ENCODE results near the gene FOSL1. TPM values are rescaled to one million over a fixed set of nuclear protein-coding genes. Genes with fewer than 3 reads are reported as not detected.

Gene FOSL1
- total RNA-seq, 4 donors from 2014 or later: 3.2 to 47.2 (median 8.7) TPM; not detected in 1

GRCh38 chr11:65870307-65870658 lies 29.9 kb downstream of the FOSL1 start:
- Histone ChIP-seq H3K9me3 (no peaks in the 10 kb centered on the region), H3K27ac (replicated peaks in 1 of 4) (peak overlapping the region; percentile 92 to 99 (median 96)), H3K4me1 (peaks cover 26 to 68% (median 55%) of the 10 kb centered on the region in 4 donors), H3K36me3 (peaks cover 11 to 59% (median 49%) of the 10 kb centered on the region in 4 donors), H3K4me3 (no peak overlapping the region), H3K27me3 (no peaks in the 10 kb centered on the region)
- no CpG with 5 or more reads among the region's 11 CpGs for WGBS
- no peak for TF ChIP-seq EP300 (IDR thresholded peaks at IDR 0.05)
- no peak for TF ChIP-seq POLR2AphosphoS5 (IDR thresholded peaks at IDR 0.05)
- no peak for TF ChIP-seq POLR2A (IDR thresholded peaks at IDR 0.05; ENCODE audit: low read depth)
- no peak for TF ChIP-seq CTCF (IDR thresholded peaks at IDR 0.05)
- intact Hi-C loops (cut with DNase I): no loop called here
- DNase-seq (ENCODE audit: extremely low spot score): no peak

- peaks cover 16 to 64% (median 54%) of the 10 kb centered on the region in 4 donors for H3K36me3 ChIP-seq
- no peak for DNase-seq (ENCODE audit: extremely low spot score)
- H3K9me3 ChIP-seq: no peaks in the 10 kb centered on the region
- no peak overlapping the region for H3K4me3 ChIP-seq
- intact Hi-C loops (cut with DNase I): no loop called here
- TF ChIP-seq EP300 (IDR thresholded peaks at IDR 0.05) (no peak), POLR2AphosphoS5 (IDR thresholded peaks at IDR 0.05) (peak in 1 of 2 donors; percentile 20)
- H3K27ac ChIP-seq (replicated peaks in 1 of 4): peak overlapping the region; percentile 92 to 99 (median 96)
- 83% methylated on average over 13 of the region's 24 CpGs for WGBS
- peaks cover 26 to 73% (median 55%) of the 10 kb centered on the region in 4 donors for H3K4me1 ChIP-seq
- no peaks in the 10 kb centered on the region for H3K27me3 ChIP-seq
Observed at GRCh38 chr11:65869643-65870306, 30.4 kb downstream of the FOSL1 start.

- peak overlapping the region in 1 of 4 donors; percentile 47 for H3K27ac ChIP-seq (replicated peaks in 1 of 4)
- WGBS: 94% methylated on average over 2 of the region's 3 CpGs
- TF ChIP-seq CTCF (IDR thresholded peaks at IDR 0.05) (no peak), POLR2AphosphoS5 (IDR thresholded peaks at IDR 0.05) (no peak), EP300 (IDR thresholded peaks at IDR 0.05) (no peak), POLR2A (IDR thresholded peaks at IDR 0.05; ENCODE audit: low read depth) (no peak)
- H3K27me3 ChIP-seq: no peaks in the 10 kb centered on the region
- no peak overlapping the region for H3K4me3 ChIP-seq
- H3K9me3 ChIP-seq: no peaks in the 10 kb centered on the region
- intact Hi-C loops (cut with DNase I): no loop called here
- H3K4me1 ChIP-seq: peaks cover 23 to 80% (median 52%) of the 10 kb centered on the region in 4 donors
- H3K36me3 ChIP-seq: peaks cover 25 to 73% (median 63%) of the 10 kb centered on the region in 4 donors
- DNase-seq (ENCODE audit: extremely low spot score): no peak
Observed at GRCh38 chr11:65868907-65869306, 31.3 kb downstream of the FOSL1 start.

GRCh38 chr11:65868076-65868667 lies 32.0 kb downstream of the FOSL1 start:
- Histone ChIP-seq H3K36me3 (peaks cover 31 to 80% (median 70%) of the 10 kb centered on the region in 4 donors), H3K4me3 (no peak overlapping the region), H3K9me3 (no peaks in the 10 kb centered on the region), H3K27ac (replicated peaks in 1 of 4) (peak overlapping the region in 3 of 4 donors; percentile 22 to 47 (median 27)), H3K27me3 (no peaks in the 10 kb centered on the region), H3K4me1 (peaks cover 23 to 82% (median 53%) of the 10 kb centered on the region in 4 donors)
- no peak for DNase-seq (ENCODE audit: extremely low spot score)
- intact Hi-C loops (cut with DNase I): no loop called here
- TF ChIP-seq POLR2AphosphoS5 (IDR thresholded peaks at IDR 0.05) (no peak), EP300 (IDR thresholded peaks at IDR 0.05) (no peak)
- WGBS: 84% methylated on average over 19 of the region's 19 CpGs

GRCh38 chr11:65867284-65868071 lies 32.7 kb downstream of the FOSL1 start:
- Histone ChIP-seq H3K9me3 (no peaks in the 10 kb centered on the region), H3K27me3 (no peaks in the 10 kb centered on the region), H3K27ac (replicated peaks in 1 of 4) (peak overlapping the region in 3 of 4 donors; percentile 22 to 47 (median 27)), H3K4me1 (peaks cover 23 to 82% (median 55%) of the 10 kb centered on the region in 4 donors), H3K4me3 (no peak overlapping the region), H3K36me3 (peaks cover 31 to 87% (median 77%) of the 10 kb centered on the region in 4 donors)
- no peak for DNase-seq (ENCODE audit: extremely low spot score)
- intact Hi-C loops (cut with DNase I): no loop called here
- WGBS: 59% methylated on average over 24 of the region's 29 CpGs
- TF ChIP-seq CTCF (IDR thresholded peaks at IDR 0.05) (no peak), EP300 (IDR thresholded peaks at IDR 0.05) (no peak), POLR2A (IDR thresholded peaks at IDR 0.05; ENCODE audit: low read depth) (no peak), POLR2AphosphoS5 (IDR thresholded peaks at IDR 0.05) (peak in 1 of 2 donors; percentile 2)
